SK-N-SH (cell line): ENCODE measurements around the gene KIAA2012. TPM values are rescaled to one million over a fixed set of nuclear protein-coding genes. Genes with fewer than 3 reads are reported as not detected.
A peak's percentile ranks its signal among the peaks of the same experiment; 100 is the strongest.

ENCODE experiments used
- CTCF ChIA-PET: fragments of 300-600, 350-600 bp; formaldehyde crosslinking; extraction: SDS; loops from one replicate; lab custom pipeline; 2021; lab: Yijun Ruan, JAX
- POLR2A ChIA-PET: fragments of 350-600 bp; sonication (Branson Sonifier 250); formaldehyde crosslinking; extraction: SDS; loops from one replicate; lab custom pipeline; 2020; ENCODE audit warnings: antibody characterized with exemption, inconsistent platforms; lab: Yijun Ruan, JAX
- DNase-seq: peaks from one replicate; pipeline ENCODE4 v3.0.0; 2012
- H2AFZ ChIP-seq: fragments of 200-600 bp; sonication (generic); 2 replicates; pipeline ENCODE4 v1.8.1; 2016; ENCODE audit warnings: antibody characterized with exemption, mild to moderate bottlenecking, low read depth
- H3F3A ChIP-seq: fragments of 200-600 bp; sonication (generic); replicated peaks from 2 replicates; pipeline ENCODE3; 2016; ENCODE audit warnings: antibody characterized with exemption, mild to moderate bottlenecking; ENCODE audit not compliant: insufficient read depth
- H3K27ac ChIP-seq, 2 experiments: fragments of 200-500 bp in 1 of 2; fragments of 200-600 bp in 1 of 2; sonication (Bioruptor generic) in 1 of 2; sonication (generic), shearing (Covaris generic) in 1 of 2; 2 replicates each; pipeline versions ENCODE4 v1.5.1 to v1.6.1; 2014 to 2016; ENCODE audit warnings: low read depth in 2 of 2, inconsistent platforms in 1 of 2, low read length in 1 of 2, mild to moderate bottlenecking in 1 of 2, mixed read lengths in 1 of 2
- H3K27me3 ChIP-seq: fragments of 200-600 bp; sonication (generic), shearing (Covaris generic); 2 replicates; pipeline ENCODE4 v1.6.1; 2016; ENCODE audit warnings: mixed run types; ENCODE audit not compliant: insufficient read depth
- H3K36me3 ChIP-seq, 2 experiments: fragments of 200-500 bp in 1 of 2; fragments of 200-600 bp in 1 of 2; sonication (Bioruptor generic) in 1 of 2; sonication (generic) in 1 of 2; replicated peaks in 1 of 2; 2 replicates each; pipeline versions ENCODE3 to v1.5.1; 2014 to 2016; ENCODE audit warnings: low read length in 1 of 2, mild to moderate bottlenecking in 1 of 2; ENCODE audit not compliant: insufficient read depth in 2 of 2, control insufficient read depth in 1 of 2
- H3K4me1 ChIP-seq, 2 experiments: fragments of 200-500 bp in 1 of 2; fragments of 200-600 bp in 1 of 2; sonication (Bioruptor generic) in 1 of 2; sonication (generic), shearing (Covaris generic) in 1 of 2; 2 replicates each; pipeline versions ENCODE4 v1.5.1 to v1.6.1; 2014 to 2016; ENCODE audit warnings: low read depth in 1 of 2, low read length in 1 of 2, mixed run types in 1 of 2; ENCODE audit not compliant: insufficient read depth in 2 of 2, control insufficient read depth in 1 of 2
- H3K4me2 ChIP-seq: fragments of 200-600 bp; sonication (generic), shearing (Covaris generic); 2 replicates; pipeline ENCODE4 v1.6.1; 2017; ENCODE audit warnings: mixed run types
- H3K4me3 ChIP-seq, 2 experiments: fragments of 200-500 bp in 1 of 2; fragments of 200-600 bp in 1 of 2; sonication (Bioruptor generic) in 1 of 2; sonication (generic), shearing (Covaris generic) in 1 of 2; 2 replicates each; pipeline versions ENCODE4 v1.5.1 to v1.8.1; 2014 to 2016; ENCODE audit warnings: low read depth in 2 of 2, inconsistent platforms in 1 of 2, low read length in 1 of 2, mild to moderate bottlenecking in 1 of 2, mixed read lengths in 1 of 2, moderate library complexity in 1 of 2
- H3K79me2 ChIP-seq: fragments of 200-600 bp; sonication (generic); 2 replicates; pipeline ENCODE4 v1.8.1; 2017; ENCODE audit warnings: mild to moderate bottlenecking; ENCODE audit not compliant: insufficient read depth
- H3K9ac ChIP-seq: fragments of 200-600 bp; sonication (generic); 2 replicates; pipeline ENCODE4 v1.6.1; 2017; ENCODE audit warnings: mixed run types
- H3K9me2 ChIP-seq: fragments of 200-600 bp; sonication (generic); 2 replicates; pipeline ENCODE4 v1.6.1; 2017; ENCODE audit warnings: mixed run types
- H3K9me3 ChIP-seq: fragments of 200-600 bp; sonication (generic); 2 replicates; pipeline ENCODE4 v1.6.1; 2017; ENCODE audit warnings: mixed run types, mild to moderate bottlenecking, moderate library complexity
- H4K20me1 ChIP-seq: fragments of 200-600 bp; sonication (generic); 2 replicates; pipeline ENCODE4 v1.6.1; 2017; ENCODE audit warnings: mild to moderate bottlenecking, mixed run types; ENCODE audit not compliant: insufficient read depth
- CTCF ChIP-seq: fragments of 200-600 bp; sonication (generic); IDR thresholded peaks from 2 replicates; pipeline ENCODE4 v1.6.1; 2017; ENCODE audit warnings: antibody characterized with exemption, mild to moderate bottlenecking, moderate library complexity
- ELF1 ChIP-seq: IDR thresholded peaks from 2 replicates; pipeline ENCODE4 v1.4.0; 2012
- FOSL2 ChIP-seq: IDR thresholded peaks from 2 replicates; pipeline ENCODE4 v1.4.0; 2012; ENCODE audit warnings: low read depth, mild to moderate bottlenecking, moderate library complexity, borderline replicate concordance
- FOXM1 ChIP-seq: IDR thresholded peaks from 2 replicates; pipeline ENCODE4 v1.4.0; 2012; ENCODE audit warnings: low read depth, mild to moderate bottlenecking
- GATA2 ChIP-seq: sonication (generic); formaldehyde crosslinking; IDR thresholded peaks from 2 replicates; pipeline ENCODE4 v1.5.0; 2020; ENCODE audit warnings: mild to moderate bottlenecking, missing genetic modification reagents
- JUND ChIP-seq: IDR thresholded peaks from 2 replicates; pipeline ENCODE4 v1.4.0; 2012
- MXI1 ChIP-seq: IDR thresholded peaks from 2 replicates; pipeline ENCODE4 v1.6.1; 2012; ENCODE audit warnings: mild to moderate bottlenecking, low read depth, low read length, improper control_type of control experiment
- NFIC ChIP-seq: IDR thresholded peaks from 2 replicates; pipeline ENCODE4 v1.4.0; 2012; ENCODE audit warnings: borderline replicate concordance
- NRF1 ChIP-seq: IDR thresholded peaks from 2 replicates; pipeline ENCODE4 v1.6.1; 2012; ENCODE audit warnings: low read depth, mild to moderate bottlenecking, low read length
- POLR2AphosphoS5 ChIP-seq: IDR thresholded peaks from 2 replicates; pipeline ENCODE4 v1.6.1; 2012; ENCODE audit warnings: low read depth, low read length
- RAD21 ChIP-seq: IDR thresholded peaks from 2 replicates; pipeline ENCODE4 v1.6.1; 2012; ENCODE audit warnings: mild to moderate bottlenecking, low read length
- RCOR1 ChIP-seq: fragments of 150-350 bp; IDR thresholded peaks from 2 replicates; pipeline ENCODE4 v1.6.1; 2017; ENCODE audit warnings: antibody characterized with exemption, low read length
- RXRA ChIP-seq: IDR thresholded peaks from 2 replicates; pipeline ENCODE4 v1.4.0; 2012; ENCODE audit warnings: low read depth, mild to moderate bottlenecking, borderline replicate concordance
- SIN3A ChIP-seq: IDR thresholded peaks from 2 replicates; pipeline ENCODE4 v1.6.1; 2012; ENCODE audit warnings: low read depth, mild to moderate bottlenecking, low read length, moderate library complexity, borderline replicate concordance
- SMC3 ChIP-seq: IDR thresholded peaks from 2 replicates; pipeline ENCODE4 v1.6.1; 2012; ENCODE audit warnings: low read depth, low read length, improper control_type of control experiment
- TCF12 ChIP-seq: IDR thresholded peaks from 2 replicates; pipeline ENCODE4 v1.4.0; 2012
- WGBS: methylation state at CpG from one replicate; pipeline ENCODE4 v1.1.6; 2017; ENCODE audit warnings: low lambda C conversion rate; 5-methylcytosine and 5-hydroxymethylcytosine counted together
- polyA plus RNA-seq, 3 experiments: library from polyadenylated mRNA; depleted of rRNA; stranded (reverse); fragments of >200 nt; gene quantifications; 2 replicates each; pipeline ENCODE4 v1.2.3, GENCODE V29; 2012
- TF ChIP-seq, protein P1 (sequence below): fragments of 150-350 bp; IDR thresholded peaks from 2 replicates; pipeline ENCODE4 v1.6.1; 2016; ENCODE audit warnings: mild to moderate bottlenecking, low read depth, low read length
- TF ChIP-seq, protein P2 (sequence below): fragments of 150-350 bp; IDR thresholded peaks from 2 replicates; pipeline ENCODE4 v1.6.1; 2017; ENCODE audit warnings: antibody characterized with exemption, low read length, low read depth, borderline replicate concordance
- TF ChIP-seq, protein P3 (sequence below): IDR thresholded peaks from 2 replicates; pipeline ENCODE4 v1.4.0; 2012; ENCODE audit warnings: low read depth, borderline replicate concordance
- TF ChIP-seq, protein P4 (sequence below): IDR thresholded peaks from 2 replicates; pipeline ENCODE4; 2012

Gene KIAA2012
- polyA plus RNA-seq, 1 of the 3 experiments (the other 2 are of a cell fraction), result 0.07 TPM

GRCh38 chr2:202149936-202150335 is 76.9 kb downstream of the KIAA2012 start:
- Histone ChIP-seq H3K36me3 (no peaks in the 10 kb centered on the region), H3K9me3 (no peaks in the 10 kb centered on the region), H3K79me2 (no peaks in the 10 kb centered on the region), H3K27ac (no peak overlapping the region), H3K9ac (no peak overlapping the region), H3K4me3 (no peak overlapping the region), H4K20me1 (no peaks in the 10 kb centered on the region), H3K9me2 (no peaks in the 10 kb centered on the region), H3K4me2 (no peak overlapping the region), H2AFZ (no peak overlapping the region), H3K27me3 (no peaks in the 10 kb centered on the region), H3F3A (peaks cover 15% of the 10 kb centered on the region), H3K4me1 (peaks cover 2 to 12% of the 10 kb centered on the region in 2 experiments; a peak in 2 of 4 replicates)
- WGBS, result 85% methylated on average over 4 of the region's 4 CpGs
- no peak for TF ChIP-seq SIN3A
- no peak for TF ChIP-seq RAD21
- TF ChIP-seq RXRA, result no peak
- no peak for TF ChIP-seq MXI1
- no peak for TF ChIP-seq CTCF
- no peak for TF ChIP-seq SMC3
- no peak for TF ChIP-seq ELF1
- TF ChIP-seq, protein P1, sequence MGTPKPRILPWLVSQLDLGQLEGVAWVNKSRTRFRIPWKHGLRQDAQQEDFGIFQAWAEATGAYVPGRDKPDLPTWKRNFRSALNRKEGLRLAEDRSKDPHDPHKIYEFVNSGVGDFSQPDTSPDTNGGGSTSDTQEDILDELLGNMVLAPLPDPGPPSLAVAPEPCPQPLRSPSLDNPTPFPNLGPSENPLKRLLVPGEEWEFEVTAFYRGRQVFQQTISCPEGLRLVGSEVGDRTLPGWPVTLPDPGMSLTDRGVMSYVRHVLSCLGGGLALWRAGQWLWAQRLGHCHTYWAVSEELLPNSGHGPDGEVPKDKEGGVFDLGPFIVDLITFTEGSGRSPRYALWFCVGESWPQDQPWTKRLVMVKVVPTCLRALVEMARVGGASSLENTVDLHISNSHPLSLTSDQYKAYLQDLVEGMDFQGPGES, result no peak
- TF ChIP-seq RCOR1, result no peak
- TF ChIP-seq, protein P2, sequence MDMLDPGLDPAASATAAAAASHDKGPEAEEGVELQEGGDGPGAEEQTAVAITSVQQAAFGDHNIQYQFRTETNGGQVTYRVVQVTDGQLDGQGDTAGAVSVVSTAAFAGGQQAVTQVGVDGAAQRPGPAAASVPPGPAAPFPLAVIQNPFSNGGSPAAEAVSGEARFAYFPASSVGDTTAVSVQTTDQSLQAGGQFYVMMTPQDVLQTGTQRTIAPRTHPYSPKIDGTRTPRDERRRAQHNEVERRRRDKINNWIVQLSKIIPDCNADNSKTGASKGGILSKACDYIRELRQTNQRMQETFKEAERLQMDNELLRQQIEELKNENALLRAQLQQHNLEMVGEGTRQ, result no peak
- DNase-seq, result no peak
- CTCF ChIA-PET, result interaction anchor here (0.9 to 2.9 kb wide), 6 partner anchors 9 to 295 kb away, joined by 3 to 13 read pairs (median 4); no protein-coding TSS in a partner anchor
- POLR2A ChIA-PET, result no interaction called here

DNA sequence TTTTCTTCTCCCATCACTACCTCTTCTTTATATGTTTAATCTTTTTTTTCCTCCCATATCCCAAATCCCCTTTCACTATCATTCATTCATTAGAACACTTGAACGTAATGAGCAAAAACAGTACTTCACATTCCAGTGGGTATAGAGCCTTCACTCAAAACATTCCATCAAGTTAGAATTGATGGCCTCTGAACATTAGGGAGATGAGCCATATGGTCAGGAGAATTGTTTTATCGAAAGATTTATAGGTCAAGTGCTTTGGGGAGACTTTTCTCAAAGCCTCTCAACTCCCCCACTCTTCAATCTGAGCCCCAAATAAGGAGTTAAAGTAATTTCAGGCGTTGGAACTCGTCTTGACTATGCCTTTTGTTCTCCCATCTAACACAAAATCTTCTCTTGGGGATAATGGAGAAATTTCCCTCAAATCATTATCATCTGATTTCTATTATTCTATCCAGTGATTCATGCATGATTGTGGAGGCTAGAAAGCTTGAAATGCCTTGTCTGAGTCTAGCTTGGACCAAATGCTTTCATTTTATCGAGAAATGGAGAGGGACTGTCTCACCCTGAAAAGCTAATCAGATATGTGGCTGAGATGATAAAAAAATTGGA is 79.2 kb downstream of the KIAA2012 start:
- H3K36me3 ChIP-seq, result no peaks in the 10 kb centered on the region
- no peaks in the 10 kb centered on the region for H3K27me3 ChIP-seq
- no peaks in the 10 kb centered on the region for H3K79me2 ChIP-seq
- ChIA-PET CTCF (no interaction called here), POLR2A (no interaction called here)
- no peak overlapping the region; a peak in 1 of 4 replicates for H3K4me3 ChIP-seq
- no peak for DNase-seq
- peak overlapping the region; percentile 64 to 82; a peak in 3 of 4 replicates for H3K27ac ChIP-seq
- no peaks in the 10 kb centered on the region for H3K9me2 ChIP-seq
- H4K20me1 ChIP-seq, result no peaks in the 10 kb centered on the region
- peak overlapping the region; percentile 61; the same call in 1 of the 2 replicates for H3K4me2 ChIP-seq
- 13% methylated on average over 5 of the region's 5 CpGs for WGBS
- peaks cover 15% of the 10 kb centered on the region for H3F3A ChIP-seq
- peak overlapping the region; percentile 20; the same call in 1 of the 2 replicates for H3K9ac ChIP-seq
- peaks cover 2 to 12% of the 10 kb centered on the region in 2 experiments; a peak in 2 of 4 replicates for H3K4me1 ChIP-seq
- peak overlapping the region; percentile 56; the same call in 1 of the 2 replicates for H2AFZ ChIP-seq
- no peaks in the 10 kb centered on the region for H3K9me3 ChIP-seq
- TF ChIP-seq FOSL2, result peak; percentile 50
- no peak for TF ChIP-seq ELF1
- no peak for TF ChIP-seq RAD21
- TF ChIP-seq MXI1, result no peak
- TF ChIP-seq FOXM1, result 0 out of 2 replicates have a peak, but pooled peaks have one; percentile 24
- peak; percentile 78 for TF ChIP-seq TCF12
- peak; percentile 42; the same call in 1 of the 2 replicates for TF ChIP-seq JUND
- TF ChIP-seq NRF1, result no peak
- TF ChIP-seq NFIC, result peak; percentile 27; the same call in 1 of the 2 replicates
- no peak for TF ChIP-seq GATA2
- TF ChIP-seq, protein P1, result no peak
- TF ChIP-seq POLR2AphosphoS5, result no peak
- TF ChIP-seq, protein P3, sequence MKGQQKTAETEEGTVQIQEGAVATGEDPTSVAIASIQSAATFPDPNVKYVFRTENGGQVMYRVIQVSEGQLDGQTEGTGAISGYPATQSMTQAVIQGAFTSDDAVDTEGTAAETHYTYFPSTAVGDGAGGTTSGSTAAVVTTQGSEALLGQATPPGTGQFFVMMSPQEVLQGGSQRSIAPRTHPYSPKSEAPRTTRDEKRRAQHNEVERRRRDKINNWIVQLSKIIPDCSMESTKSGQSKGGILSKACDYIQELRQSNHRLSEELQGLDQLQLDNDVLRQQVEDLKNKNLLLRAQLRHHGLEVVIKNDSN, result no peak
- TF ChIP-seq, protein P4, sequence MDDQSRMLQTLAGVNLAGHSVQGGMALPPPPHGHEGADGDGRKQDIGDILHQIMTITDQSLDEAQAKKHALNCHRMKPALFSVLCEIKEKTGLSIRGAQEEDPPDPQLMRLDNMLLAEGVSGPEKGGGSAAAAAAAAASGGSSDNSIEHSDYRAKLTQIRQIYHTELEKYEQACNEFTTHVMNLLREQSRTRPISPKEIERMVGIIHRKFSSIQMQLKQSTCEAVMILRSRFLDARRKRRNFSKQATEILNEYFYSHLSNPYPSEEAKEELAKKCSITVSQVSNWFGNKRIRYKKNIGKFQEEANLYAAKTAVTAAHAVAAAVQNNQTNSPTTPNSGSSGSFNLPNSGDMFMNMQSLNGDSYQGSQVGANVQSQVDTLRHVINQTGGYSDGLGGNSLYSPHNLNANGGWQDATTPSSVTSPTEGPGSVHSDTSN, result peak; percentile 79
